Islet of Langerhans (tissue), 1 donor: ENCODE results near the gene CCDC90B.

Source experiments
- FAIRE-seq: peaks from one replicate; lab custom pipeline; 2011; peaks lifted over from hg19 to GRCh38; lab: Jason Lieb, UNC

The CCDC90B gene

DNA sequence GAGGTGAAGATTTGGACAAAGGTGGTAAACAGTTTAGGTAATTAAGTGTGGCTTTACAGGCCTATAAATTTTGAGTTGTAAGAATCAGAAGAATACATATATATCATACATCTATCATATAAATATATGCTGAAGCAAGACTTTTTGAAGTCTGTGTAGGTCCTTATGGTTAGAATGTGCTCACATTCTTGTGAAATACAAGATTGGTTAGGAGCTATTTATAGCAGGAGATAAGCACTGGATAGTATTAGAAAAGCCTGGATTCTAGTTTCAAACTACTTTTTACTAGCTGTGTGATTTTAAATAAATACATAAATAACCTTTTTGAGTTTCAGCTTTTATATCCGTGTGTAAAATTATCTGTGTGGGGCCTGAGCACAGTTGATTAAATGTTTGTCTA is 50.3 kb downstream of the CCDC90B start:
- FAIRE-seq: peak; percentile 9

DNA sequence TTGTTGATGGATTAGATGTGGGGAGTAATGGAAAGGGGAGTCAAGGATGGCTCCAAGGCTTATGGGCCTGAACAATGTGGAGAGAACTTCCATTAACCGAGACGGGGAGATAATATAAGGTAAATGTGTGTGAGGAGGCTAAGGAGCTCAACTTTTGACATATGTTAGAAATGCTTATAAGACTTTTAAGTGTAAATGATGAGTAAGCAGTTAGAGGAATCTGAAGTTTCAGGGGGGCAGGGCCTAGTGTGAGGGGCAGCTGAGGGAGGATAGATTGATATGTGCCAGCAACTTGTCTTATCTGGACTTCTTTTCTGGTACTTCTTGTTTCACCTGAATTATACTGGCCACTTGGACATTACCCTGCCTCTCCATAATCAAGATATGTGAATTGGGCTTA is 62.7 kb downstream of the CCDC90B start:
- FAIRE-seq: no peak

GRCh38 chr11:83222499-83222898 is 63.7 kb downstream of the CCDC90B start:
- no peak for FAIRE-seq

DNA sequence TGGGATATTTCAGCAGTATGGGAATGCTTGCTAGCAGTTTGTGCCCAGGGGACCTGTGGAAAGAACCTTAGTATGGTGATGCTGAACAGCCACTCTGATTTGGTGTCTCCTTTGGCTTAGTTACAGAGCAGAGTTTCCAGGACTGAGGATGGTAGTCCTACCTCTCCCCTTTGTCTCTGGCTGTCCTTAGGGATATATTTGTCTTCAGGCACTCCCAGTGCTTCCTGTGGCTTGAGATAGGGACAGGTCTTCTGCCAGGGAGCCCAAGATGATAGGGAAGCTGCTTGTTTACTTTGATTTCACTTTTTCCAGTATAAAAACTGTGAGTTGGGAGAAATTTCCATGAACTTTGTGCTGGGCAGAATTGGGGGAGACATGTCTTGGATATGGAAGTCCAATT is 64.5 kb downstream of the CCDC90B start:
- no peak for FAIRE-seq

DNA sequence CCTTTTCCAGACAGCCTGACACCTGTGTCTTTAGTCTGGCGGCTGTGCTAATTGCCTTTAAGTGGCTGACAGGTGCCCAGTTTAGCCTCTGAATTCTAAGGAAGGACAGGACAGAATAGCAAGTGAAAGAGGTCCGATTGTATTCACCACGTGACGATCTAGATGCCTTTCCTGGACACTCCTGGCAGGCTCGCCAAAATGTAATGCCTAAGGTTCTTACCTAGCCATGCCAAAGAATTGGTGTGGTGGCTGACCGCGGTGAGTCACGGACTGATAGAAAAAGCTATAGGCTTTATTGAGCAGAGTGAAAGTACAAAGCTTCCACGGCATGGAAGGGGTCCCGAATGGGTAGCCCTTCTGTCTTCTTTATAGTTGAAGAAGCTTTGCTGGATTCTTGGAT is 65.9 kb downstream of the CCDC90B start:
- no peak for FAIRE-seq

DNA sequence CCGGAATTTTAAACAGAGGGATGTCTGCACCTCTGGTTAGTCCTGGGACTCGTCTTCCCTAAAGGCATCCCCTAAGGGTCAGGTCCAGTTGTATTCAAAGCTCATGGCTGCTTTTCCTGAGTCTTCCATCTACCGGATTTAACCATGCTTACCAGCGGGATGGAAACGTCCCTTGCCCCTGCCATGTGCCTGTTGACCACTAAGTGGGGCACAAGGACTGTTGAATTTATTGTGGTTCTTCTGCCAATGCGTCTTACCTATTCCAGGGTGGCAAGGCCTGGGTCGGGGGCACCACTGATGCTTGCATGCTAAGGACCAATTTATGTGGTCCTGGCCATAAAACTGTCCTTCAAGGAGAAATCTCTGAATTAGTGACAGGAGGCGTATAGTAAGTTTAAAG is 67.1 kb downstream of the CCDC90B start:
- FAIRE-seq: no peak
